ENCODE results near the gene PDGFA.

Gene PDGFA

GRCh38 chr7:479948-480499 is 39.6 kb downstream of the PDGFA start:
- H3K36me3 ChIP-seq (replicated peaks), result no peaks in the 10 kb centered on the region
- H3K27ac ChIP-seq, result no peak overlapping the region
- H3K27me3 ChIP-seq (replicated peaks), result no peaks in the 10 kb centered on the region
- no peak for DNase-seq
- no peak for TF ChIP-seq CTCF (IDR thresholded peaks at IDR 0.05; ENCODE audit: low read depth, low read length, missing control alignments)
- in situ Hi-C loops (cut with HindIII; ENCODE audit: low pct_ligation_motif_present, low sequenced_read_pairs), result no loop called here
- H3K4me3 ChIP-seq (ENCODE audit: low read depth, low read length), result no peak overlapping the region

DNA sequence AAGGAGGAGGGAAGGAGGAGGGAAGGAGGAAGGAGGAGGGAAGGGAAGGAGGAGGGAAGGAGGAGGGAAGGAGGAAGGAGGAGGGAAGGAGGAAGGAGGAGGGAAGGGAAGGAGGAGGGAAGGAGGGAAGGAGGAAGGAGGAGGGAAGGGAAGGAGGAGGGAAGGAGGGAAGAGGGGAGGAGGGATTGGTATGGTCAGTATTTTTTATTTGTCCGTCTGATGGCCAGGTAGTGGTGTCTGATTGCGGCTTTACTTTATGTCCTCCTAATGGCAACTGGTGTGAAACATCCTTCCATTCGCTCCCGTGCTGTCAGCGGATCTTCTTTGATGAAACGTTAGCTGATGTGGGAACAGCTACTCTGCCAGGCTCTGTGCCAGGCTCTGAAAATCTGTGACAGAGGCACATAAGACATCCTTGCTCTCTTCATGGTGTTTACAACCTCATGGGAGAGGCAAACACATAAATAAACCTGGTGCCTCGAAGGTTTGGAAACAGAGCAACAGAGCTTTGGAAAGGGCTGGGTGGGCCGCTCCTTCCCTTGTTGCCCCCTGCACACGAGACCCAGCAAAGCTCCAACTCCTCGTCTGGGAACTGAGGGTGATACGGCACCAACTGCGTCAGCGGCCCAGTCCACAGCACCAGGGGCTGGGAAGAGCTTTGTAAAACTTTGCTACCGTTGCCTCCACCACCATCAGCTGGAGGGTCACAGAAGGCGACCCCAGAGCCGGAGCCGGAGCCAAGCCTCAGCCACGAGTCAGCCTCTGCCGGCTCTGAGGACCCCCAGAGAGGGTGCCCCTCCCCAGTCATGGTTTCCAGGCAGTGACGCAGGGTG is 40.3 kb downstream of the PDGFA start:
- in situ Hi-C loops (cut with HindIII; ENCODE audit: low pct_ligation_motif_present, low sequenced_read_pairs), result no loop called here
- Histone ChIP-seq H3K36me3 (replicated peaks) (no peaks in the 10 kb centered on the region), H3K4me3 (ENCODE audit: low read depth, low read length) (no peak overlapping the region), H3K27ac (no peak overlapping the region), H3K27me3 (replicated peaks) (no peaks in the 10 kb centered on the region)
- no peak for DNase-seq
- no peak for TF ChIP-seq CTCF (IDR thresholded peaks at IDR 0.05; ENCODE audit: low read depth, low read length, missing control alignments)

- in situ Hi-C loops (cut with HindIII; ENCODE audit: low pct_ligation_motif_present, low sequenced_read_pairs), result no loop called here
- Histone ChIP-seq H3K36me3 (replicated peaks) (no peaks in the 10 kb centered on the region), H3K27ac (no peak overlapping the region), H3K4me3 (ENCODE audit: low read depth, low read length) (no peak overlapping the region), H3K27me3 (replicated peaks) (no peaks in the 10 kb centered on the region)
- DNase-seq, result no peak
- TF ChIP-seq CTCF (IDR thresholded peaks at IDR 0.05; ENCODE audit: low read depth, low read length, missing control alignments), result no peak
Observed at GRCh38 chr7:477626-478220, 41.9 kb downstream of the PDGFA start.

DNA sequence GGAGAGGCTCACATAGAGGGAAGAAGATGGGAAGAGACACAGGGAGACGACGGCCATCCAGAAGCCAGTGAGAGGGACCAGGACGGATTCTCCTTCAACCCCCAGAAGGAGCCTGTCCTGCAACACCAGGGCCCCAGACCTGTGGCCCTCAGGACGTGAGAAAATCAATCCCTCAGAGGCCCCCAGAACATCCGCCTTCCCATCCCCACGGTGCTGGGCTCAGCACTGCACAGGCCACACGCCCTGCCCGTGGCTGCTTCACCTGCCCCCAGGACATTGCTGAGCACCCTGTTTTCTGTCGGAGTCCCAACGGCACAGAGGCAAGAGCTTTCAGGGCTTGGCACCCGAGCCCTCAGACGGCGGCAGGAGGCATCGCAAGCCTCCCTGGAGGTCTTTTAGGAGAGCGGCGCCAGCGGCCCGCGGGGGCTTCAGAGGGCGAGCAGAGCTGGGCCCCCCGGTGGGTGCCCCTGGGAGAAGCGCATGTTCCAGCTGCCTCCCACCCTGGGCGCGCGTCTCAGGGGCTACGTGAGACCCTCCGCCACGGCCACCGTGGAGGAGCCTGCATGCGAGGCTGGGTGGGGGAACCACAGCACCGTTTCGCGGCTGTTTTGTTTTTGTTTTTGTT is 42.8 kb downstream of the PDGFA start:
- Histone ChIP-seq H3K36me3 (replicated peaks) (no peaks in the 10 kb centered on the region), H3K27ac (no peak overlapping the region), H3K27me3 (replicated peaks) (no peaks in the 10 kb centered on the region), H3K4me3 (ENCODE audit: low read depth, low read length) (no peak overlapping the region)
- in situ Hi-C loops (cut with HindIII; ENCODE audit: low pct_ligation_motif_present, low sequenced_read_pairs), result no loop called here
- no peak for DNase-seq
- TF ChIP-seq CTCF (IDR thresholded peaks at IDR 0.05; ENCODE audit: low read depth, low read length, missing control alignments), result no peak

- Histone ChIP-seq H3K4me3 (ENCODE audit: low read depth, low read length) (no peak overlapping the region), H3K27ac (no peak overlapping the region), H3K36me3 (replicated peaks) (no peaks in the 10 kb centered on the region), H3K27me3 (replicated peaks) (no peaks in the 10 kb centered on the region)
- in situ Hi-C loops (cut with HindIII; ENCODE audit: low pct_ligation_motif_present, low sequenced_read_pairs), result no loop called here
- no peak for TF ChIP-seq CTCF (IDR thresholded peaks at IDR 0.05; ENCODE audit: low read depth, low read length, missing control alignments)
- no peak for DNase-seq
Observed at GRCh38 chr7:475951-476441, 43.6 kb downstream of the PDGFA start.

All from brain microvascular endothelial cell (primary cell).